Measurements from ENCODE around the gene FUOM. TPM values are rescaled to one million over a fixed set of nuclear protein-coding genes. Genes with fewer than 3 reads are reported as not detected.
A peak's percentile ranks its signal among the peaks of the same experiment; 100 is the strongest.

FUOM gene
- total and polyA plus RNA-seq, 9 of the 15 experiments (the other 6 are each of a cell fraction or from before 2014, with no cell fraction given), result 1.8 to 96.1 (median 27.0) TPM

- Histone ChIP-seq H3K36me3 (ENCODE audit: control insufficient read depth, insufficient read depth, low read length) (no peaks in the 10 kb centered on the region), H3K27ac (ENCODE audit: extremely low read depth, low read depth, low read length) (no peak overlapping the region), H3K4me2 (ENCODE audit: insufficient read depth, low read length) (peak overlapping the region; percentile 70), H3K9me1 (ENCODE audit: control insufficient read depth, insufficient read depth, low read length) (no peaks in the 10 kb centered on the region), H2AFZ (ENCODE audit: low read depth, low read length) (peak overlapping the region; percentile 87), H4K20me1 (replicated peaks; ENCODE audit: control insufficient read depth, insufficient read depth, low read length) (no peaks in the 10 kb centered on the region), H3K79me2 (ENCODE audit: control insufficient read depth, insufficient read depth, low read length) (no peaks in the 10 kb centered on the region), H3K9me3 (replicated peaks; ENCODE audit: control insufficient read depth, insufficient read depth, low read depth, low read length) (no peaks in the 10 kb centered on the region), H3K27me3 (ENCODE audit: control insufficient read depth in 2 of 2, insufficient read depth in 2 of 2, low read length in 2 of 2) (no peaks in the 10 kb centered on the region; a peak in 1 of 5 replicates), H3K9ac (ENCODE audit: insufficient read depth in 1 of 2, low read depth in 2 of 2, low read length in 2 of 2) (peak overlapping the region in 1 of 2 experiments; percentile 76; a peak in 2 of 4 replicates), H3K4me3 (peak overlapping the region; percentile 33), H3K4me1 (replicated peaks in 1 of 2; ENCODE audit: control insufficient read depth in 2 of 2, insufficient read depth in 2 of 2, low read length in 2 of 2) (peaks cover 0 to 49% of the 10 kb centered on the region in 2 experiments; a peak in 3 of 5 replicates)
- BruUV-seq (replicated peaks), result no TSS peak
- no peak for FAIRE-seq
- CTCF ChIA-PET (ENCODE audit: low intra/inter-chr PET ratio), result no interaction called here
- POLR2A ChIA-PET, result no interaction called here
- ATAC-seq, result peak; percentile 94
- 0% methylated on average over 3 of the region's 13 CpGs for WGBS (ENCODE audit: insufficient coverage, low coverage, missing lambda C conversion rate)
- intact Hi-C loops (cut with micrococcal nuclease), result loop anchor here (10.0 kb wide), 2 partner anchors 71 to 161 kb away; partner anchors contain the start of gene MTG1
- no peak for TF ChIP-seq U2AF1 (optimal IDR thresholded peaks at IDR 0.05; ENCODE audit: low read depth, low read length)
- TF ChIP-seq FOXA1 (IDR thresholded peaks at IDR 0.05; ENCODE audit: borderline replicate concordance), result no peak
- TF ChIP-seq ATF6 (CRISPR knock-in tag; IDR thresholded peaks at IDR 0.05), result no peak
- peak; percentile 79 for TF ChIP-seq GABPA (tag; conservative IDR thresholded peaks at IDR 0.05; ENCODE audit: low read depth)
- TF ChIP-seq GABPB1 (CRISPR knock-in tag; IDR thresholded peaks at IDR 0.05), result peak; percentile 76
- TF ChIP-seq TRIM24 (IDR thresholded peaks at IDR 0.05), result no peak
- no peak for TF ChIP-seq NFIX (CRISPR knock-in tag; IDR thresholded peaks at IDR 0.05; ENCODE audit: low read depth)
- no peak for TF ChIP-seq ZNF644 (tag; IDR thresholded peaks at IDR 0.05; ENCODE audit: low read depth)
- TF ChIP-seq TRIM25 (IDR thresholded peaks at IDR 0.05; ENCODE audit: borderline replicate concordance), result no peak
- TF ChIP-seq IRF2 (CRISPR knock-in tag; IDR thresholded peaks at IDR 0.05), result no peak
- TF ChIP-seq CBX8 (IDR thresholded peaks at IDR 0.05; ENCODE audit: borderline replicate concordance, extremely low read depth, low read depth, low read length, poor library complexity, severe bottlenecking), result no peak
- TF ChIP-seq MBD2 (IDR thresholded peaks at IDR 0.05; ENCODE audit: borderline replicate concordance, low read depth), result no peak
- TF ChIP-seq NFIC (IDR thresholded peaks at IDR 0.05), result peak; percentile 91
- TF ChIP-seq ZBTB7A (IDR thresholded peaks at IDR 0.05; ENCODE audit: borderline replicate concordance, control insufficient read depth, low read depth, low read length), result 0 out of 2 replicates have a peak, but pooled peaks have one; percentile 24
- no peak for TF ChIP-seq MAFG (tag; conservative IDR thresholded peaks at IDR 0.05)
- 0 out of 4 replicates have a peak, but pooled peaks of 1 of the 2 experiments have one; percentile 31 for TF ChIP-seq MNT (conservative IDR thresholded peaks at IDR 0.05)
- peak; percentile 66 to 75 (median 66) for DNase-seq (ENCODE audit: extremely low read depth in 1 of 4, low spot score in 3 of 4)
- in situ Hi-C loops (cut with MboI), result no loop called here
Observed at GRCh38 chr10:133324198-133324792, 33.5 kb downstream of the FUOM start.

Measured in K562 (cell line).